NCI-H2227 (cell line): Measurements from ENCODE around the gene CPXM2.
"Not testable (repeated sequence)": the region's sequence is repeated elsewhere in the genome, so short reads cannot be mapped to it uniquely, and the experiment has no call there.

ENCODE experiments used
- DNase-seq: peaks from one replicate; lab custom pipeline; 2025; ENCODE audit not compliant: unreplicated experiment; lab: John Stamatoyannopoulos, UW

The CPXM2 gene

DNA sequence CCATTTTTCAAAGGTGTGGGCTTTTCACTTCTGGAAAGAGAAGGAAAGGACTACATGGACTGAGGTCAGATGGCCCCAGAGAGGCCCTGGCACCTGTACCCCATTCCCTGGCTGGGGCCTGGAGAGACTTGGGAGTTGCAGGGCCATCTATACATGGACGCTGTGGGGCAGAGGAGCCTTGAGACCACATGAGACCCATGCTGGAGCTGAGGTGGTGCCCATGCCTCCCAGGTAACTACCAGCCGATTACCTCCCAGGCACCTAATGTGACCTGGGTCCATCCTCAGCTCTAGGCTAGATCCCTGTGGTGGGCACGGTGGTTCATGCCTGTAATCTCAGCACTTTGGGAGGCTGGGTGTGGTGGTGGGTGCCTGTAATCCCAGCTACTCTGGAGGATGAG, 144.2 kb downstream of the CPXM2 start:
- no peak for DNase-seq

DNA sequence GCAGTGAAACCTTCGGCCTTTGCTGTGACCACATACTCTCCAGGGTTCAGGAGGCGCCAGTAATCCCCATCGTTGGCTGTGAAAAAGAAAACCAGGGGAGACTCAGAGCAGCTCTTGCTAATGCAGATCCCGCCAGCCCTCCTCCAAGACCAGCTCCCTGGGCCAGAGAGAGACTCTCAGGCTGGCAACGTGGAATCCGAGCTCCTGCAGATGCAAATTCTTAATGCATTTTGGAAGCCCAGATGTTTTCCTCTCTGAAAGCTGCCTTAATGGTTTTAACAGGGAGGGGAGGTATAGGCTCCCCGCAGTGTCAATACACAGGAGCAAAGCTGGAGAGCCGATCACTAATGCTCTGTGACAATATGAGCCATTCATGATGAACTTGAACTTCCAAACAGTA, 144.7 kb downstream of the CPXM2 start:
- no peak for DNase-seq

DNA sequence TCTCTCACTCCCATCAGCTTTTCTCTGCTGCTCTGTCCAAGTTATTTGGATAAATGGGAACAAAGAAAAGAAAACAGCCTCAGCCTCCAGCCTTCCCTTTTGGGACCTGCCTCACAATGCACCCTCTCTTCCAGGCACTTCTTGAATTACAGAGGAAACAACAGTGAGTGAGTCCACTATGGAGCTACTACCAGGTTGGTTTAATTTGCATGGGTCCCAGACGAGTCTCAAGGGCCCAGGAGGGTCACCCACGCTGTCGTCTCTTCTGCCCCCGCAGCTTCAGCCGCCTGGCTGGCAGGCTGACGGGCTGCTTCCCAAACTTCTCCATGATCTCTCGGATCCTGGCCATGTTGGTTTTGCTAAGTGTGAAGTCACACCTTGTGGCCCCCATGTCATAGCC, 145.1 kb downstream of the CPXM2 start:
- DNase-seq = no peak

DNA sequence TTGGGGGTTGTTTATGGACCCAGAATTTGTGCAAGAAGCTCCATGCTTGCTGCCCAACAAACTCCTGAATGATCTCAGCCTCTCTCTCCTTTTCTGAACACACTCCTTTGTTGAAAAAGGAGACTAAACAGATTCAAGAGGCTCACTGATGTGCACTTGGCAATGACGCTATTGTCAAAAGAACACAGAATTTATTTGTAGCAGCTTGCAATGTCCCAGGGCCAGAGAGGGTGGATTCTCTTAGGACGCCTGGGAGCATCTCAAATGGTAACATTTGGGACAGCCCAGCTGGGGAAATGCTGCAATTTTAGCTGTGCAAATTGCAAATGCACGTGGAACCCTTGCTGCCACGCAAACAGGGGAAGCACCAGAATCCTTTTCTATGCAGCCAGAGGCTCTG, 145.5 kb downstream of the CPXM2 start:
- DNase-seq = no peak

DNA sequence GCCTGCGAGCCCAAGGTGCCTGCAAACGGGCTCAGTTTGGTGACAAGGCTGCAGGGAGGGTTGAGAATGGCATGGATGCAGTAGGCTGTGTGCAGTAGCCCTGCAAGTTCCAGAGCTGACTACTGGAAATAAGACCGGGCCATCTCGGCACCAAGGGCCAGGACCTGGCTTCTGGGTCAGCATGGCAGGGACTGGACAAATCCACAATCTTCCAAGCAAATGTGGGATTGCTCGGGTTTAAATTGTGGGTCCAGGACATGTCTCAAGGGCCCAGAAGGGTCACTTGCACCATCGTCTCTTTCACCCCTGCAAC, 147.4 kb downstream of the CPXM2 start:
- no peak for DNase-seq

DNA sequence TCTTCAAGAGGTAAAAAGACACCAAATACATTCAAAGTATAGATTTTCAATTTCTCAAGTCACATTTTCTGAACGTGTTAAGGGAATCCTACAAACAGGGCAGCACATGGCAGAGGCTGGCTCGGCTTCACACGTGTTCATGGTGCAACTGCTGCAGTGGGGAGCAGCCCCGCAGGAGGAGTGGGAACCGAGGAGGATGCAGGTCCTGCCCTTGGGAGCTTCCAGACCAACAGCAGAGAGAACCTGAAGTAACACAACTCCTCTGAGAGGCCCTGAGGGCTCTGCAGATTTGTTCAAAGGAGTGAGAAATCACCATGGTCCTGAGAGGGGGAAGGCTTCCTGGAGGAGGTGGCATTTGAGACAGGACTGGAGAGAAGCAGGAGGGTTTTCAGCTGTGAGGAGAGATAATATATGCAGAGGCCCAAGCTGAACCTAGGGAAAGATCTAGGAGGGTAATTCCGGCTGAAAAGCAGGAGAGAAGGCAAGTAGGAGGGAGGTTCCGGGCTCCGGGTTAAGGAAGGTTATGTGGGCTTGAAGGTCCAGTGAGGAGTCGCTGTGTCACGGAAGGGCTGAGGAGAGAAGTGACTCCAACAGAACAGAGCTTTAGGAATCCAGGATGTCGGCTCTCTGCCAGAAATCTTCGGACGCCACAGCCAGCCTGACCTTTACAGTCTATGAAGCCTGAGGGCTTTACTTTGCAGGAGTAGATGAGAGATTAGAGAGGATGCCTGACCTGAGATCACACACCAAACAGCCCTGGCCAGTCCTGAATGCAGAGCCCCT, 148.0 kb downstream of the CPXM2 start:
- DNase-seq = no peak

DNA sequence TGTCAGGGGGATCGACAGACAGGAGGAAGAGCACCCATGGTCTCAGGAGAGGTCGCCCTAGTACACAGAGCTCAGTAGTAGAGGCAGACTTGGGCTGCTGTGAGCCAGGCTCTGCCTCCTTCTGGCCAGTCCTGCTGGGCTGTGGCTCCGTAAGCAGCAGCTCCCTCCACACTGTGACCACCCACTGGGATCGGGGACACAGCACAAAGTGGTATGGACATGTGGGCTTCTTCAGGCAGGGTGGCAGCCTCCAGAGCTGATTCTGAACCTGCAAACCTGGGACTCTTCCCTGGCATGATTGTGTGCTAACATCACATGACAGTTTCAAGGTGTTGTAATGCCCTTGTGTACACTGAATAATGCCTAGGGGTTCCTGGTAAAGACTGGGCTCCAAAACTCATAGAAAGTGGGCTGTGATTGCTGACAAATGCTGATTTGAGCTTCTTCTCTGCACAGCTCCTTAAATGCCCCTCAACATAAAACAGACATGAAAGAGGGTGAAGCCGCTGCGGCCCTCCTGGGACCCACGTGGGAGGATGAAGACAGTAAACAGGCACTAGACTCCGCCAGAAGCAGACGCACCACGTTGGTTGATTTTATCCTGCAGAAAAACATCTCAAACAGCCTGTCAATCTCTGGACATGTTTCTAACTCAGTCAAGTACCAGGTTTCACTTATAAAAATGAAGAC, 148.7 kb downstream of the CPXM2 start:
- DNase-seq = no peak

DNA sequence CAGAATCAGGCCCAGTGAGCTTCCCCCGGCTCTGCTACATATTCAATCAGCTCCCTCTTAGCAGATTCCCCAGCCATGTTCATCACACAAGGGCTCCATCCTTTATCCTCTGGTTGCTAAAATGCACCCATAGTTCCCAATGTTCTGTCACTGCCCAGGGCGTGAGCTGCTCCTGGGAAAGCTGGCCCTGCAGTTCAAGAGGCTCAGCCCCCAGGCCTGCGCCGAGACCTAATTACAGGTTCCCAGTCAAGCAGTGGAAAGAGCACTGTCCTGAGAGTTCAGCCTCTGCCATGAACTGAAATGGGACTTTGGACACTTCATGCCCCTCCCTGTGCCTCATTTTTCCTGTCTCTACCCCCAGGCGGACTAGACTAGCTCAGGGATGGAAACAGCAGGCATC, 149.9 kb downstream of the CPXM2 start:
- DNase-seq = no peak

DNA sequence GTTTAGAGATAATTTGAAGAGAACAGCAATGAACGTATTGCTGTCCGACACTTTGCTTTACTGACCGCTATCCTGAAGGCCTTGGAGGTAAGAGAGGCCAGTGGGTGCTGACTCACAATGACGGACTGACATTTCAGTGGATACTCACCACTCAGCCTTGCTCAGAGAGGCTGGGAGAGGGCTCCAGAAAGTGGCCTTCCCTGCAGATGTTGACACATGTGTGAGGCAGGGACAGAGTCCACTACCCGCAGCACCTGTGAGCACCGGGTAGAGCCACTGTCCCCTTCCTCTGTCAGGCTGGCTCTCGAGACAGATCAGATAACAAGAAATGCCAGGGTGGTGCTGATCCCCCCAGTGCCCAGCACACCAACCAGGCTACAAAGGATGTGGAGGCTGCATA, 150.5 kb downstream of the CPXM2 start:
- no peak for DNase-seq

DNA sequence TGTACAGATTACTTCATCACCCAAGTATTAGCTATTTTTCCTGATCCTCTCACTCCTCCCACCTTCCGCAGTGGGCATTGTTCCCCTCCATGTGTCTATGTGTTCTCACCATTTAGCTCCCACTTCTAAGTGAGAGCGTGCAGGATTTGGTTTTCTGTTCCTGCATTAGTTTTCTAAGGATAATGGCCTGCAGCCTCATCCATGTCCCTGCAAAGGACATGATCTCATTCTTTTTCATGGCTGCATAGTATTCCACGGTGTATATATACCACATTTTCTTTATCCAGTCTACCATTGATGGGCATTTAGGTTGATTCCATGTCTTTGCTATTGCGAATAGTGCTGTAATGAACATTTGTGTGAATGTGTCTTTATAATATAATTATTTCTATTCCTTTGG, 154.7 kb downstream of the CPXM2 start:
- DNase-seq = not testable (repeated sequence)

DNA sequence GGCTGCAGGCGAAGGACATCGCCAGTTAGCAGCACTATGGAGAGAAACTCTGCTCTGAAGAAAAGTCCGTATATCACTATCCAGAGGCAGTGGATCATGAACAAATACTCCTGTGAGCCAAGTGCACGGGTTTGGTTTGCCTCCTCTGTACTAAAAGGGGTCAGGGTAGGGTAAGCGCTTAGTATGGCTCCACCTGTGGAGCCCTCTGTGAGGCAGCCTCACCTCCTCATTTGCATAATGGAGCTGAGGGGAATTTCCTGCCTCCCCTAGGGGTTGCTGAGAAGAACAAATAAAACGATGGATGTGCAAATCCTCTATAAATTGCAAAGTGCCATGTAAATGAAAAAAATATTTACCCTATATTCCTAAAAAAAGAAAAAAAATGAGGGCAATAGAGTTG, 162.1 kb downstream of the CPXM2 start:
- no peak for DNase-seq

DNA sequence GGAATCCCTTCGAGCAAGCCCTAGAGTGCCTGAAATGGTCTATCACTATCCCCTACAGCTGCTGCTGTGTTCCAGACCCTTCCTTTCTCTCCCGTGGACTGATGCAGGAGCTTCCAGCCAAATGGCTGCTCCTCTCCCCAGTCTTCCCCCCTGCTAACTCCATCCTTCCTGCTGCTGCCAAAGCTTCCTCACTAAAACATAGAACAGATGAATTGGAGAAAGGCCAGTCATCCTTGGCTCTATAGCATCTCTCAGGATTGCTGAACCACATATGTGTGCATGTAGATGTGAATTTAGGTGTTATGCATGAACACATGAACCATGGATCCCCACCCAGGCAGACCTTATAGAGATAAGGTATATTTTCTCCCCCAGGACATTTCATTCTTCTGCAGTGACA, 164.8 kb downstream of the CPXM2 start:
- DNase-seq = no peak

DNA sequence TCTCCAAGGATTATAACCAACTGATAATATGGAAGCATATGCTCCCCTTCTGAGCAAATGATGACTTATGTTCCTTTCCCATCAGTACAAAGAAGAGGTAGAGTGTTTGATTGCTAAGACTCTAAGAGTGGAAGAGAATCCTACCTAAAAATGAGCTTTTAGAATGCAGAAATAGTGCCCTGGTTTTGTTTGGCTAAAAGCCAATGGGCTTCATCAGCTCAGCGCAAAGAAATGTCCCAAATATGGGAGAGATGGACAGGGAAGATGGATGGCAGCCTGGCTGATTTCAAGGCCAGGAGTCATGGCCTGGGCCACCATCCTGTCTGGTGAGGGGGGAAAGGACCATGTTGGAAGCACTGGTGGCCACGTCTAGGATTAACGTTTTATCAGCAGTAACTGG, 165.2 kb downstream of the CPXM2 start:
- DNase-seq = no peak

DNA sequence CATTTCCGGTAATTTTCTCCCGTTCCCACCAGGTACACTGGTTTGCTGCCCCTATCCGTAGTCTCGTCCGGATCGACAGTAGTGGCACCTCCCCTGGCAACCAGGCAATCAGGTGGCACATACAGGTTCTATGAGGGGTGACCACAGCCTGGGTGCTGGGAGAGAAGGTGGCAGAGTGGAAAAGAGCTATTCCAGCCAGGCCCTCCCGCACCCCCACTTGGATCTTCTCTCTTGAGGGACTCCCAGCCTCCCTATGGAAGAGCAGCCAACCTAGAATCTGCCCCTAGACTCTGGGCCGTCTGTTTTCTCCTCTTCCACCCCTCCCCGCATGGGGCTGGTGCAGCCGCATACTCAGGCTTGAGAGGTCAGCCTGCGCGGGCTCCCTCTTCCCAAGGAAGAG, 166.9 kb downstream of the CPXM2 start:
- DNase-seq = no peak

DNA sequence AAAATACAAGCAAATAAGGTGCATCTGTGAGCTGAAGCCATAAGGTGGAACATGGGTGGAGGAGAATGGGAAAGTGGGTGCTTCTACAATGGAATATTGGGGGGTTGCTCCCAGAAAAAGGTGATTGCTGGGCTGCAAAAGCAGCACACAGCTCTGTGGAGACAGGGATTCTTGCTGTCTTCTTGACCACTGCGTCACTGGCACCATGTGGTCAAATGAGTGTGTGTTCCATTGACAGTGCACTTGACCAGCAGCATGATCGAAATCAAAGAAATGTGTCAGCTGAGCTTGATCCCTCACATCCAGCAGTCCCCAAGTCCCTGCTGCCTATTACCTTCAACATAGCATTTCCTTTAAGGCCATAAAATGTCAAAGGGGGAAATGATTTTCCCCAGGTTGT, 169.3 kb downstream of the CPXM2 start:
- DNase-seq = no peak

DNA sequence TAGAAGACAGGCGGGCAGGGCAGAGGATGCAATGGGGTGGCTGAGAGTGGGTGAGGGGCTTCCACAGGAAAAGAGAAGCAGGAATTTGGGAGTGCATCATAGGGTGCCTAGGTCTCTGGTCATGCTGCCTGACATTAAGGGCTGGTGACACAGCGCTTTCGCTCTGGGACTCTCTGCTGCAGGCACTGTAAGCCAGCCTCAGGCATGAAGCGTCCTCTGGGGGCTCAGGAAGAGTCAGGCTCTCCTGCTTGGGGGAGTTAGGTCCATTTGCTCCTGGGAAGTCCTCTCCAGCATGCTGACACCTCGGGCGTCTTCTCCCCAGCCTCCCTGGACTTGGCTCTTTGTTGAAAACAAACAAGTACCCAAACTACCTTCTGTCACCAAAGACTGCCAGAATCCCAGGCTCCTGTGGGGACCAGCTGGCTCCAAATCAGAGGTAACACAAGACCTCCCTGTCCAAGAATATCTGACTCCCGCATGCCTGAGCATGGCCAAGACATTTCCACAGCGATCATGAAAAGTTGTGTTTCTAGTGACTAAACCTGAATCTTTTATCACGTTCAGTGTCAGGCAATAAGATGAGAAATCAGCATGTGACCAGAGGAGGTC, 170.1 kb downstream of the CPXM2 start:
- DNase-seq = no peak

DNA sequence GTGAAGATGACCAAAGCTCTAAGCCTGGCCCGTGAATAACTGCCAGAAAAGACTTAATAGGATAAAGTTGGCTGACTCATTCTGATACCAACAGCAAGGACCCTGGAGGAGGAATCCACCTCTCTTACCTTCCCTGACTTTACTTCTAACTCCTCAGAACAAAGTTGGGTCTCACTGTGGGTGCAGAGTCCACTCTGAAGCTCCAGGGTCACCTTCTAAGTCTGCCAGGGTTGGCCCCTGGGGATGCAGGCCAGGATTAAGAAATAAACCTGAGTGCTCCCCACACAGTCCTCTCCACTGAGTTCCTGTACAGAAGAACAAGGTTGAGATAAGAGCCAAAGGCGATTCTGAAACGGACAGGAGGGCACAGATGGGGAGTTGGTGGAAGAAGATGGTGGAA, 171.1 kb downstream of the CPXM2 start:
- DNase-seq = no peak

DNA sequence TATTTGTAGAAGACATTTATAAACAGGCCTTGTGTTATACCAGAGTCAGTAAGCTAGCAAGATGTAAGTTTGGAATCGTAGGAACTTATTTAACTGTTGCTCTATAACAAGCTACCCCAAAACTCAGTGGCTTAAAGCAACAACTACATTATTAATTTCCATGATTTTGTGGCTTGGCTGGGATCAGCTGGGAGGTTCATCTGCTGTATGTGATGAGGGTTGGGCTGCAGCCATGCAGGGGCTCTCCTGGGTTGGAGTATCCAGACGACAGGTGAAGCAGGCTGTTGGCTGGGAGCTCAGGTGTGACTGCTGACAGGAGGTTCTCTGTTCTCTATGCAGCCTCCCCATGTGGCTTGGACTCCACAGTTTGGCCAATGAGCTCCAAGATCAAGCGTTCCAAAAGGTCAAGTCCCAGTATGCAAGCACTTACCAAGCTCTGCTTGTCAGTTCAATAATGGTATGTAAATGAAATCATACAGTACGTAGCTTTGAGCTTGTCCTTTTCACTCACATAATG, 173.0 kb downstream of the CPXM2 start:
- DNase-seq = no peak

DNA sequence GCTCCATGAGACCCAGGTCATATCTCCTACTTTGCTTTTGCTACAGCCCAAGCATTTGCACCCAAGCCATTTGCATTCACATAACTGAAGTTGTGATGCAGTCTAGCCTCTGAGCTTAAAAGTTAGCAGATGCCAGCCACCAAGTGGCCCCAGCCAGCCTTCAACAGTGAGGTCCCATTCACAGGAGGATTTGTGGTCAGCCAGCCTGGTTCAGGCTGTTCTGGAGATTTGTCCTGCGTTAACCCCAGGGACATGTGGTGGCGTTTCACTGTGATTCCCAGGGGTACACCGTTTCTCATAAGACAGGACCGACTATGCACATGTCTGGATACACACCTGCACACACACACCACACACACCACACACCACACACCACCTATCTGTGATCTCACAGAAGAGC, 174.3 kb downstream of the CPXM2 start:
- DNase-seq = no peak

DNA sequence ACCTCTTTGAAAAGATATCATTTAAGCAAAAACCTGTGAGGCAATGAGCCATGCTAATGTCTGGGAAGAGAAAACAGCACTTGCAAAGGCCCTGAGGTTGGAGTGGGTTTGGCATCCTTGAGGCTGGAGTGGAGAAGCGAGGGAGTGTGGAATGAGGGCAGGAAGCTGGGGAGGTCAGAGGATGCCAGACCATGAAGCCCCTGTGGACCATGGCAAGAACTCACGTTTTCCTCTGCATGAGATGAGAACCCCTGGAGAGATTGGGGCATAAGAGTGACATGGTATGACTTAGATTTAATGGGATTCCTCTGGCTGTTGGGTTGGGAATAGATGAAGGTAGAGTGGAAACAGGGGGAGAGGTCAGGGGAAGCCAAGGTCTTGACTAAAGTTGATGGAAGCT, 176.1 kb downstream of the CPXM2 start:
- DNase-seq = no peak

DNA sequence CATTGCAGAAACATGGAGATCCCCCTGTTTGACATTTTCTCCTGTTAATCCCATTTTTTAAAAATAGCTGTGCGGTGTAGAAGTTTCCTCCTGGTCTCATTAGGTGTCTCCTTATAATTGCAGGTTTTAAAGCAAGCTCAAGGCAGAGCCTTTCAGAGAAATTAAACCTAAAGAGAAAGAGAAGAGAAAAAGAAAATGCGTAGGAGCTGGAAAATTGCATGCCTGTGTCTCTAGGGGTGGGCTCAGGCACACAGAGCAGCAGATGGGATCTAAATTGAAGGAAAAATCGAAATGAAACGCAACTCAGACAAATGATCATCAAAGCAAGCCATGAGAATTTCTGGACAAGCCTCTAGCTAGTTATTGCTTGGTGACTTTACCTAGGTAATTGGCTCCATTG, 185.4 kb downstream of the CPXM2 start:
- DNase-seq = peak; percentile 63

DNA sequence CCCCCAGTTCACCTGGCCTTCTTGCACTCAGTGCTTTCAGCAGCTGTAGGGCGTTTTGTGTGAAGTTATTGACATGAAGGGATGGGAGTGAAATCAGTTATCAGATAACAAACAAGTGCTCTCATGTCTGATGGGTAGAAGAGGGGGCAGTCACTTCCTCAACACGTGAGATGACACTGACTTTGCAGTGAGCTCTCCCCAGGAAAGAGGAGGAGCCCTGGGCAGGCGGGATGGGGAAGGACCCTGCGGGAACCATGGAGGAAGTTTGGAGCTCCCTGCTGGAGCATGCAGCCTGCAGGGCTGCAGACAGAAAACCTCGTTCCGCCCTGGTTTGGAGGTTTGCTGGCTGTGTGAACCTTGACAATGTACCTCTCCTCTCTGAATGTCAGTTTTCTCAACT, 186.8 kb downstream of the CPXM2 start:
- peak; percentile 25 for DNase-seq
